ENCODE results near the gene RAPGEF2. TPM values are rescaled to one million over a fixed set of nuclear protein-coding genes. Genes with fewer than 3 reads are reported as not detected.

The RAPGEF2 gene
- total and polyA plus RNA-seq, 11 donors = 10.6 to 75.9 (median 51.2) TPM

GRCh38 chr4:159117968-159118367 lies 15.1 kb downstream of the RAPGEF2 start:
- no peaks in the 10 kb centered on the region for H3K36me3 ChIP-seq
- 58 to 79% (median 65%) methylated on average over 2 of the region's 2 CpGs for WGBS, 4 donors
- H3K27me3 ChIP-seq = no peaks in the 10 kb centered on the region
- H3K4me1 ChIP-seq = peaks cover 0 to 29% (median 14%) of the 10 kb centered on the region in 12 donors
- no peak for ATAC-seq
- H3K4me3 ChIP-seq = no peak overlapping the region
- TF ChIP-seq POLR2A (IDR thresholded peaks at IDR 0.05) (no peak), CTCF (IDR thresholded peaks at IDR 0.05) (no peak)
- no peak overlapping the region for H3K27ac ChIP-seq
- no peak for DNase-seq
- intact Hi-C loops (cut with DNase I) = loop anchor here in 1 of 10 donors (5.0 kb wide), 1 partner anchor 34 kb away; no protein-coding TSS in a partner anchor
- peaks cover 0 to 14% (median 2%) of the 10 kb centered on the region in 12 donors for H3K9me3 ChIP-seq

GRCh38 chr4:159121371-159121770 lies 18.5 kb downstream of the RAPGEF2 start:
- H3K9me3 ChIP-seq = peaks cover 0 to 2% (median 0%) of the 10 kb centered on the region in 12 donors
- ATAC-seq (no peak), DNase-seq (no peak)
- H3K27ac ChIP-seq = no peak overlapping the region
- no peaks in the 10 kb centered on the region for H3K27me3 ChIP-seq
- WGBS, 4 donors = 96 to 100% (median 98%) methylated on average over 2 of the region's 2 CpGs
- intact Hi-C loops (cut with DNase I) = no loop called here
- TF ChIP-seq POLR2A (IDR thresholded peaks at IDR 0.05) (no peak), CTCF (IDR thresholded peaks at IDR 0.05) (no peak)
- H3K4me3 ChIP-seq = no peak overlapping the region
- no peaks in the 10 kb centered on the region for H3K36me3 ChIP-seq
- peaks cover 0 to 47% (median 30%) of the 10 kb centered on the region in 12 donors for H3K4me1 ChIP-seq

GRCh38 chr4:159126716-159127115 lies 23.8 kb downstream of the RAPGEF2 start:
- intact Hi-C loops (cut with DNase I) = no loop called here
- DNase-seq = no peak
- H3K4me3 ChIP-seq = no peak overlapping the region
- TF ChIP-seq POLR2A (IDR thresholded peaks at IDR 0.05) = no peak
- no peak for TF ChIP-seq CTCF (IDR thresholded peaks at IDR 0.05)
- no peaks in the 10 kb centered on the region for H3K27me3 ChIP-seq
- ATAC-seq = no peak
- H3K9me3 ChIP-seq = no peaks in the 10 kb centered on the region
- H3K36me3 ChIP-seq = no peaks in the 10 kb centered on the region
- no peak overlapping the region for H3K27ac ChIP-seq
- 82 to 91% (median 89%) methylated on average over 5 of the region's 5 CpGs for WGBS, 4 donors
- H3K4me1 ChIP-seq = peaks cover 0 to 49% (median 28%) of the 10 kb centered on the region in 12 donors

- H3K9me3 ChIP-seq = no peaks in the 10 kb centered on the region
- DNase-seq = no peak
- intact Hi-C loops (cut with DNase I) = no loop called here
- no peaks in the 10 kb centered on the region for H3K36me3 ChIP-seq
- no peaks in the 10 kb centered on the region for H3K27me3 ChIP-seq
- H3K4me3 ChIP-seq = no peak overlapping the region
- peaks cover 0 to 56% (median 35%) of the 10 kb centered on the region in 12 donors for H3K4me1 ChIP-seq
- 88 to 90% (median 89%) methylated on average over 4 of the region's 4 CpGs for WGBS, 4 donors
- no peak for ATAC-seq
- TF ChIP-seq POLR2A (IDR thresholded peaks at IDR 0.05) (no peak), CTCF (IDR thresholded peaks at IDR 0.05) (no peak)
- no peak overlapping the region for H3K27ac ChIP-seq
These were observed 25.1 kb downstream of the RAPGEF2 start for GRCh38 chr4:159127745-159128518.
